GM19438 (cell line): ENCODE results near the gene ABCC6.
"Not testable (repeated sequence)": the region's sequence is repeated elsewhere in the genome, so short reads cannot be mapped to it uniquely, and the experiment has no call there.

Experiments used
- ATAC-seq: cut with Tn5 transposase; IDR thresholded peaks from one replicate; pipeline ENCODE4 v1.9.1; 2021; ENCODE audit warnings: low read depth; ENCODE audit not compliant: unreplicated experiment

The ABCC6 gene

GRCh38 chr16:16191493-16192167 is 31.7 kb downstream of the ABCC6 start:
- no peak for ATAC-seq

GRCh38 chr16:16190966-16191365 is 32.3 kb downstream of the ABCC6 start:
- not testable (repeated sequence) for ATAC-seq

GRCh38 chr16:16190546-16190945 is 32.7 kb downstream of the ABCC6 start:
- ATAC-seq, result no peak

- no peak for ATAC-seq
Observed at GRCh38 chr16:16189842-16190241, 33.5 kb downstream of the ABCC6 start.

- ATAC-seq, result no peak
Observed at GRCh38 chr16:16188827-16189226, 34.5 kb downstream of the ABCC6 start.

DNA sequence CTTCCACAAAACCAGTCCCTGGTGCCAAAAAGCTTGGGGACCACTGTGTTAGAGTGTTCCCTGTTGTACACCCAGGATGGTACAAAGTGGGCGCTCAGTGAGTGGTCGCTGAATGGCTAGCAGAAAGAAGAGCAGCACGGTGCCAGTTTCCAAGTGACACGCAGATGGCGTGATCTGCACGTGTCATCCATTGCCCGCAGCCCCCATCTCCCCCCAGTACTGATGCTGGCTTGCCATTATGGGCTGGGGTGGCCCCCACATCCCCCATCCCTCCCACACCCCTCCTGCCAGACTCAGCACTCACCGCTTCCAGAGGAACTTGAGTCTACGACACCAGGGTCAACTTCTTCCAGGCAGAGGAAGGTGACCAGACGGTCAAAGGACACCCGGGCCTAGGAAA is 36.5 kb downstream of the ABCC6 start:
- ATAC-seq, result no peak

- no peak for ATAC-seq
Observed at GRCh38 chr16:16185095-16185494, 38.2 kb downstream of the ABCC6 start.

GRCh38 chr16:16184594-16184993 is 38.7 kb downstream of the ABCC6 start:
- no peak for ATAC-seq

GRCh38 chr16:16183562-16183961 is 39.7 kb downstream of the ABCC6 start:
- no peak for ATAC-seq

DNA sequence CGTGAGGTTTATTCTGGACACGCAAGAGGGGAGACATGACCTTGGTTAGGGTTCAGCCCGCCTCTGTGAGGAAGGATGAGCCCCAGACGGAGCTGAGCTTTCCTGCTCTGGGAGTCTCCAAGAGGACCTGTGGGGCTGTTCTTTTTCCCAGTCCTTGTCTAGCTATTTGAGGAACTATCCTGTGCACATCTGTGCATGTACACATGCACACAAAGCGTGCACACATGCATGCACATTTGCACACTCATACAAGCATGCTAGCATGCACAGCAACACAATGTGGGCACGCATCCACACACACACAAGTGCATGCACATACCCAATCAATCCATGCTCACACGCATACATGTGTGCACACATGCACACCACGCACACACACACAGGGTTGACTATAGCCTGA is 40.4 kb downstream of the ABCC6 start:
- no peak for ATAC-seq

GRCh38 chr16:16181748-16182147 is 41.5 kb downstream of the ABCC6 start:
- not testable (repeated sequence) for ATAC-seq

GRCh38 chr16:16178455-16179162 is 44.7 kb downstream of the ABCC6 start:
- no peak for ATAC-seq

DNA sequence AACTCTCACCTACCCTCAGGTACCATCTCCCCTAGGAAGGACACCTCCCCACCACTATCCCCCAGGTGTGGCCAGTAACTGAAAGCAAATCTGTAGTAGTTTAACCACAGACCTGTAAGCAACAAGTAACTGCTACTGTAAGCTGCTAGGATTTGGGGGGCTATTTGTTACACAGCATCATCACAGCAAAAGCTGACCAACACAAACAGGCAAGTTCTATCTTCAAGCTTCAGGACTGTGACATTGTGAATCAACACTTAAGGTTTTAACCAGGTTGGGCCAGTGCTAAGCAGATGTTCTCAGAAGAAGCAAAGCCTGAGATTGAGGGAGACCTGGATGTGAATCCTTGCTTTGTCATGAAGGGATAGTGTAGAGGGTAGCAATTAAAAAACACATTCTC is 47.0 kb downstream of the ABCC6 start:
- ATAC-seq, result no peak

DNA sequence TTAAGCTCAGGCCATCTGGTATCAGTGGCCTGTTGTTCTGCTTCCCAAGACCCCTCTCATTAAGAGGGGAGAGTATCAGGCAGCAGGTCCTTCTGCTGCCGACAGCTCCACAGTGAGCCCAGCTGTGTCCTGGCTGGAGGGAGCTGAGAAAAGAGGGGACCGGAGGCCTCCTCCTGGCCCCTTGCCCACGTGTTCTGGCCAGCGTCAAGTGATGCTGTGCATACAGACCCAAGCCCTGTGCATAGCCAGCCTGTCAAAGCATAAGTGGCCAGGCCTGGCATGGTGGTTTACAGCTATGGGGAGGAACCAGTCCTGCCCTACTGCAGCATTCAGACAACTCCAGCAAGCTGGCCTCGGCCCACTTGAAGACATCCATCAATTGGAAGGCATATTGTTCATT is 48.0 kb downstream of the ABCC6 start:
- ATAC-seq, result no peak

GRCh38 chr16:16172991-16173390 is 50.3 kb downstream of the ABCC6 start:
- ATAC-seq, result no peak

- no peak for ATAC-seq
Observed at GRCh38 chr16:16171332-16171919, 51.9 kb downstream of the ABCC6 start.

GRCh38 chr16:16169615-16170014 is 53.7 kb downstream of the ABCC6 start:
- no peak for ATAC-seq

GRCh38 chr16:16168431-16168830 is 54.9 kb downstream of the ABCC6 start:
- no peak for ATAC-seq

DNA sequence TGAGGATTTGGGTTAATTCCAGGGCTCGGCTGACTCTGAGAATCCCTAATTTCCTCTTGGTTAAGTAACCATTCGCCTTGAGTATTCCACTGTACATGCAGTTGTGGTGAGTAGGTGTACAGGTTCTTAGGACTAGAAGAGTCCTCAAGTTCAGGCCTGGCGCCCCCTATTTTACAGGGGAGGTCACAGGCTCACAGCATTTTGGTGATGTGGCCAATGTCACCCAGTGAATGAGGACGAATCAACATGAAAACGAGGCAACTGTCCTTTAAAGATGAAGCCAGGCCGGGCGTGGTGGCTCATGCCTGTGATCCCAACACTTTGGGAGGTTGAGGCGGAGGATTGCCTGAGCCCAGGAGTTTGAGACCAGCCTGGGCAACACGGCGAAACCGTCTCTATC is 55.4 kb downstream of the ABCC6 start:
- ATAC-seq, result no peak

- no peak for ATAC-seq
Observed at GRCh38 chr16:16166949-16167348, 56.3 kb downstream of the ABCC6 start.

DNA sequence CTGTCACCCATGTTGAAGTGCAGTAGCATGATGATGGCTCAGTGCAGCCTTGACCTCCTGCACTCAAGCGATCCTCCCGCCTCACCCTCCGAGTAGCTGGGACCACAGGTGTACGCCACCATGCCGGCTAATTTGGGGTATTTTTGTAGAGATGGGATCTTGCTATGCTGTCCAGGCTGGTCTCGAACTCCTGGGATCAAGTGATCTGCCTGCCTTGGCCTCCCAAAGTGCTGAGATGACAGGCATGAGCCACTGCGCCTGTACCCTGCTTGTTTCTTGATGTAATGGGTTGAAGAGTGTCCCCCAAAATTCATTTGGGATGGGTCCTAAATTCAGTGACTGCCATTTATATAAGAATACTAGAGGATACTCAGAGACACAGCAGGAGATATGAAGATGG is 57.2 kb downstream of the ABCC6 start:
- ATAC-seq, result no peak

- ATAC-seq, result no peak
Observed at GRCh38 chr16:16164243-16164642, 59.1 kb downstream of the ABCC6 start.
